IMR-90 (cell line): ENCODE measurements around the gene TRAT1. TPM values are rescaled to one million over a fixed set of nuclear protein-coding genes. Genes with fewer than 3 reads are reported as not detected.

Experiments used
- ATAC-seq: fragments of 200-7000 bp; cut with Tn5 transposase; 2 replicates; pipeline ENCODE4 v1.9.1; 2020; ENCODE audit warnings: low read depth, mild to moderate bottlenecking, moderate library complexity
- BruUV-seq: library from RNA; stranded (reverse); fragments of 400-500 nt; replicated peaks from 2 replicates; lab custom pipeline; 2021; lab: Mats Ljungman, UMichigan
- CTCF ChIA-PET: fragments of 300-600 bp; formaldehyde crosslinking; extraction: SDS; loops from one replicate; lab custom pipeline; 2021; ENCODE audit warnings: antibody characterized with exemption; lab: Yijun Ruan, JAX
- POLR2A ChIA-PET: fragments of 300-600 bp; sonication (Branson Sonifier 250); formaldehyde crosslinking; loops from one replicate; lab custom pipeline; 2022; ENCODE audit warnings: antibody characterized with exemption; ENCODE audit not compliant: unreplicated experiment; lab: Charles Lee
- DNase-seq: peaks from one replicate; pipeline ENCODE4 v3.0.0; 2013
- H2AFZ ChIP-seq: replicated peaks from 2 replicates; pipeline ENCODE3; 2013; ENCODE audit warnings: low read length, mild to moderate bottlenecking; ENCODE audit not compliant: poor library complexity
- H2AK5ac ChIP-seq: 2 replicates; pipeline ENCODE4 v1.6.1; 2013; ENCODE audit warnings: low read depth, low read length, inconsistent platforms
- H2AK9ac ChIP-seq: replicated peaks from 2 replicates; pipeline ENCODE3; 2013; ENCODE audit warnings: mild to moderate bottlenecking, low read depth, low read length, moderate library complexity; ENCODE audit not compliant: poor library complexity
- H2BK120ac ChIP-seq: 2 replicates; pipeline ENCODE4 v1.6.1; 2013; ENCODE audit warnings: low read depth, low read length, inconsistent platforms
- H2BK15ac ChIP-seq: 3 replicates; pipeline ENCODE4 v1.6.1; 2013; ENCODE audit warnings: low read depth, low read length, inconsistent platforms
- H2BK20ac ChIP-seq: 2 replicates; pipeline ENCODE4 v1.6.1; 2013; ENCODE audit warnings: low read depth, mild to moderate bottlenecking, inconsistent platforms, low read length, moderate library complexity
- H2BK5ac ChIP-seq: 2 replicates; pipeline ENCODE4 v1.6.1; 2013; ENCODE audit warnings: mild to moderate bottlenecking, low read depth, low read length, inconsistent platforms; ENCODE audit not compliant: poor library complexity, severe bottlenecking
- H3K14ac ChIP-seq: replicated peaks from 2 replicates; pipeline ENCODE4 v1.6.1; 2013; ENCODE audit warnings: low read depth, low read length, inconsistent platforms
- H3K18ac ChIP-seq: 2 replicates; pipeline ENCODE4 v1.6.1; 2013; ENCODE audit warnings: low read depth, low read length, control low read depth
- H3K23ac ChIP-seq: 2 replicates; pipeline ENCODE4 v1.6.1; 2013; ENCODE audit warnings: low read depth, low read length, inconsistent platforms
- H3K27ac ChIP-seq: 2 replicates; pipeline ENCODE4 v1.5.1; 2013; ENCODE audit warnings: mild to moderate bottlenecking, control low read depth, low read length; ENCODE audit not compliant: insufficient read depth
- H3K27me3 ChIP-seq: 2 replicates; pipeline ENCODE4 v1.6.1; 2013; ENCODE audit warnings: low read length; ENCODE audit not compliant: control insufficient read depth, insufficient read depth
- H3K36me3 ChIP-seq: 2 replicates; pipeline ENCODE4 v1.6.1; 2013; ENCODE audit warnings: low read length, mixed read lengths; ENCODE audit not compliant: control insufficient read depth, insufficient read depth
- H3K4ac ChIP-seq: 2 replicates; pipeline ENCODE4 v1.6.1; 2013; ENCODE audit warnings: low read depth, low read length, inconsistent platforms
- H3K4me1 ChIP-seq: 2 replicates; pipeline ENCODE4 v1.6.1; 2013; ENCODE audit warnings: low read length, mixed read lengths; ENCODE audit not compliant: control insufficient read depth, insufficient read depth
- H3K4me2 ChIP-seq: 2 replicates; pipeline ENCODE4 v1.6.1; 2013; ENCODE audit warnings: low read depth, mild to moderate bottlenecking, control low read depth, low read length, moderate library complexity
- H3K4me3 ChIP-seq: 2 replicates; pipeline ENCODE4 v1.5.1; 2013; ENCODE audit warnings: low read depth, mild to moderate bottlenecking, control low read depth, low read length, moderate library complexity; ENCODE audit not compliant: insufficient read depth
- H3K56ac ChIP-seq: 2 replicates; pipeline ENCODE4 v1.6.1; 2013; ENCODE audit warnings: low read length, inconsistent platforms; ENCODE audit not compliant: insufficient read depth; ENCODE audit errors: extremely low read depth
- H3K79me1 ChIP-seq, 2 experiments: 2 replicates each; pipeline ENCODE4 v1.6.1; 2013; ENCODE audit warnings: low read length in 2 of 2, inconsistent platforms in 1 of 2, low read depth in 1 of 2
- H3K9ac ChIP-seq: 2 replicates; pipeline ENCODE4 v1.6.1; 2013; ENCODE audit warnings: low read depth, low read length, control low read depth
- H3K9me1 ChIP-seq: 2 replicates; pipeline ENCODE4 v1.6.1; 2013; ENCODE audit warnings: low read length, inconsistent platforms; ENCODE audit not compliant: insufficient read depth
- H3K9me3 ChIP-seq: 2 replicates; pipeline ENCODE4 v1.6.1; 2013; ENCODE audit warnings: low read length; ENCODE audit not compliant: control insufficient read depth, insufficient read depth
- H4K20me1 ChIP-seq: 2 replicates; pipeline ENCODE4 v1.6.1; 2013; ENCODE audit warnings: low read length, inconsistent platforms; ENCODE audit not compliant: insufficient read depth
- H4K5ac ChIP-seq: 2 replicates; pipeline ENCODE4 v1.6.1; 2013; ENCODE audit warnings: mild to moderate bottlenecking, low read depth, low read length, control low read depth
- H4K8ac ChIP-seq, 2 experiments: 2 replicates each; pipeline ENCODE4 v1.6.1; 2013; ENCODE audit warnings: low read depth in 2 of 2, low read length in 2 of 2, control low read depth in 1 of 2, inconsistent platforms in 1 of 2
- H4K91ac ChIP-seq: 2 replicates; pipeline ENCODE4 v1.6.1; 2013; ENCODE audit warnings: low read depth, low read length, inconsistent platforms; ENCODE audit not compliant: insufficient read depth
- BHLHE40 ChIP-seq: fragments of 150-350 bp; IDR thresholded peaks from 2 replicates; pipeline ENCODE4 v1.6.1; 2016; ENCODE audit warnings: mild to moderate bottlenecking, low read depth, low read length
- CEBPB ChIP-seq: IDR thresholded peaks from 2 replicates; pipeline ENCODE4 v1.6.1; 2012; ENCODE audit warnings: low read depth, low read length, improper control_type of control experiment
- CHD1 ChIP-seq: IDR thresholded peaks from 2 replicates; pipeline ENCODE4 v1.6.1; 2012; ENCODE audit warnings: low read depth, low read length, improper control_type of control experiment
- CTCF ChIP-seq: conservative IDR thresholded peaks from 2 replicates; pipeline ENCODE4 v1.5.1; 2012; ENCODE audit warnings: mild to moderate bottlenecking, low read depth, low read length, improper control_type of control experiment
- ELK1 ChIP-seq: fragments of 150-350 bp; IDR thresholded peaks from 2 replicates; pipeline ENCODE4 v1.6.1; 2016; ENCODE audit warnings: low read depth, mild to moderate bottlenecking, low read length, moderate library complexity, borderline replicate concordance
- FOS ChIP-seq: fragments of 150-350 bp; IDR thresholded peaks from 2 replicates; pipeline ENCODE4 v1.6.1; 2016; ENCODE audit warnings: low read depth, low read length
- MAFK ChIP-seq: IDR thresholded peaks from 2 replicates; pipeline ENCODE4 v1.6.1; 2012; ENCODE audit warnings: low read depth, low read length, improper control_type of control experiment
- MAZ ChIP-seq: IDR thresholded peaks from 2 replicates; pipeline ENCODE4 v1.6.1; 2012; ENCODE audit warnings: low read depth, mild to moderate bottlenecking, low read length, improper control_type of control experiment, moderate library complexity, borderline replicate concordance
- MXI1 ChIP-seq: IDR thresholded peaks from 2 replicates; pipeline ENCODE4 v1.6.1; 2012; ENCODE audit warnings: low read depth, mild to moderate bottlenecking, low read length, moderate library complexity, borderline replicate concordance
- NFE2L2 ChIP-seq: fragments of 150-350 bp; IDR thresholded peaks from 2 replicates; pipeline ENCODE4 v1.6.1; 2016; ENCODE audit warnings: low read depth, mild to moderate bottlenecking, low read length
- POLR2A ChIP-seq: IDR thresholded peaks from 2 replicates; pipeline ENCODE4 v1.6.1; 2012; ENCODE audit warnings: mild to moderate bottlenecking, low read depth, low read length
- RAD21 ChIP-seq: IDR thresholded peaks from 2 replicates; pipeline ENCODE4 v1.6.1; 2012; ENCODE audit warnings: low read length, improper control_type of control experiment
- RCOR1 ChIP-seq: IDR thresholded peaks from 2 replicates; pipeline ENCODE4 v1.6.1; 2012; ENCODE audit warnings: mild to moderate bottlenecking, low read length, improper control_type of control experiment; ENCODE audit not compliant: insufficient replicate concordance
- RFX5 ChIP-seq: IDR thresholded peaks from 2 replicates; pipeline ENCODE4 v1.8.0; 2012; ENCODE audit warnings: low read depth, mild to moderate bottlenecking, low read length, moderate library complexity
- SMC3 ChIP-seq: fragments of 150-350 bp; IDR thresholded peaks from 2 replicates; pipeline ENCODE4 v1.6.1; 2016; ENCODE audit warnings: low read depth, mild to moderate bottlenecking, antibody characterized with exemption, low read length, moderate library complexity
- USF2 ChIP-seq: fragments of 150-350 bp; IDR thresholded peaks from 2 replicates; pipeline ENCODE4 v1.6.1; 2017; ENCODE audit warnings: mild to moderate bottlenecking, antibody characterized with exemption, low read length, low read depth
- WGBS, 2 experiments: methylation state at CpG; one replicate each; pipeline versions ENCODE4 v1.1.5 to v1.1.7; 2013; ENCODE audit warnings: missing lambda C conversion rate in 2 of 2; ENCODE audit not compliant: insufficient read length in 1 of 2; ENCODE audit errors: extremely low coverage in 2 of 2; 5-methylcytosine and 5-hydroxymethylcytosine counted together
- dilution Hi-C: fragments of 300-500 bp; cut with HindIII; formaldehyde crosslinking; loops from one replicate; pipeline ENCODE4 v1.14.3; 2018; ENCODE audit warnings: low sequenced_read_pairs; ENCODE audit not compliant: unreplicated experiment
- in situ Hi-C: fragments of 300-500 bp; cut with MboI; formaldehyde crosslinking; loops from 3 replicates; pipeline ENCODE4 v1.14.3; 2019; ENCODE audit warnings: low sequenced_read_pairs, inconsistent platforms, mixed read lengths
- intact Hi-C: fragments of 100-400 bp; cut with micrococcal nuclease; formaldehyde crosslinking; loops from 2 replicates; pipeline ENCODE4 v1.10.0; 2022
- polyA plus RNA-seq, 3 experiments: library from polyadenylated mRNA; depleted of rRNA; stranded (reverse); fragments of >200 nt; gene quantifications; 2 replicates each; pipeline ENCODE4 v1.2.3, GENCODE V29; 2012; ENCODE audit warnings: low replicate concordance in 1 of 3
- total RNA-seq: library from RNA; depleted of rRNA; stranded (reverse); fragments of >200 nt; gene quantifications from 2 replicates; pipeline ENCODE4 v1.2.3, GENCODE V29; 2012

TRAT1 gene
- total and polyA plus RNA-seq, 2 of the 4 experiments (the other 2 are of a cell fraction), result not detected

GRCh38 chr3:108883373-108883772, 60.8 kb downstream of the TRAT1 start:
- Histone ChIP-seq H4K8ac (no peak overlapping the region), H3K4me2 (no peak overlapping the region), H3K9me1 (no peaks in the 10 kb centered on the region), H2AK5ac (no peak overlapping the region), H3K27me3 (no peaks in the 10 kb centered on the region), H2AFZ (no peak overlapping the region), H3K9ac (no peak overlapping the region), H3K4me3 (no peak overlapping the region), H3K14ac (no peak overlapping the region), H4K91ac (no peak overlapping the region), H3K4ac (no peak overlapping the region), H2AK9ac (no peak overlapping the region), H3K79me1 (no peaks in the 10 kb centered on the region), H3K23ac (no peak overlapping the region), H3K27ac (no peak overlapping the region), H4K5ac (no peak overlapping the region), H2BK120ac (no peak overlapping the region), H3K9me3 (no peaks in the 10 kb centered on the region), H4K20me1 (no peaks in the 10 kb centered on the region), H3K56ac (no peak overlapping the region), H3K4me1 (no peaks in the 10 kb centered on the region), H2BK20ac (no peak overlapping the region), H2BK15ac (no peak overlapping the region), H2BK5ac (no peak overlapping the region), H3K18ac (no peak overlapping the region), H3K36me3 (no peaks in the 10 kb centered on the region)
- ATAC-seq (no peak), DNase-seq (no peak)
- CTCF ChIA-PET, result no interaction called here
- no TSS peak for BruUV-seq
- 83% methylated on average over 1 of the region's 1 CpG; no CpG with 5 or more reads in 1 of the 2 experiments for WGBS, 2 experiments
- dilution Hi-C loops (no loop called here), intact Hi-C loops (no loop called here), in situ Hi-C loops (loop anchor here (25.0 kb wide), 1 partner anchor 96 kb away; no protein-coding TSS in a partner anchor)
- TF ChIP-seq RCOR1 (no peak), MAZ (no peak), RFX5 (no peak), CEBPB (no peak), RAD21 (no peak), MXI1 (no peak), BHLHE40 (no peak), CTCF (no peak), CHD1 (no peak), POLR2A (no peak), FOS (no peak), USF2 (no peak), ELK1 (no peak), NFE2L2 (no peak), MAFK (no peak), SMC3 (no peak)
- POLR2A ChIA-PET, result no interaction called here
